Neural progenitor cell (in vitro differentiated cells): ENCODE measurements around the gene PTPN23.

Experiments used
- CTCF ChIP-seq: fragments of 200-600 bp; sonication (generic); IDR thresholded peaks from 2 replicates; pipeline ENCODE4 v1.5.1; 2017; ENCODE audit warnings: antibody characterized with exemption, mild to moderate bottlenecking
- EZH2 ChIP-seq: fragments of 200-600 bp; sonication (generic); IDR thresholded peaks from 2 replicates; pipeline ENCODE4 v1.6.1; 2017; ENCODE audit warnings: antibody characterized with exemption, mild to moderate bottlenecking, moderate library complexity
- EZH2phosphoT487 ChIP-seq: fragments of 200-600 bp; sonication (generic); IDR thresholded peaks from 2 replicates; pipeline ENCODE4 v1.6.1; 2017; ENCODE audit warnings: antibody characterized with exemption

DNA sequence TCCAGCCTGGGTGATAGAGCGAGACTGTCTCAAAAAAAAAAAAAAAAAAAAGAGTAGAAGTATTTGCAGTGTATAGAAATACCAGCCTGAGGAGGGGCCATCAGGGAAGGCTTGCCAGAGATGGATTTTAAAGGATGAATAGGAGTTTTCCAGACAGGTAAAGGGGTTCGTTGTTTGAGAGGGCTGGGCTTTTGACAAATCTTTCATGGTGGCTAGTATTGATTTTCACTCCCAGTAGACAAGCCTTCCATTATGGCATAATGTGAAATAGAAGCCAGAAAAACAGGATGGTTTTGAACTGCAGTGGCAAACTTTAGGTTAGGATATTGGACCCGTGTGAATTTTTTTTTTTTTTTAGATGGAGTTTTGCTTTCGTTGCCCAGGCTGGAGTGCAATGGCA lies 3.6 kb downstream of the PTPN23 start:
- TF ChIP-seq EZH2 (no peak), CTCF (no peak), EZH2phosphoT487 (no peak)
